Measurements from ENCODE around the gene INHBE. TPM values are rescaled to one million over a fixed set of nuclear protein-coding genes. Genes with fewer than 3 reads are reported as not detected.
"Not testable (repeated sequence)": the region's sequence is repeated elsewhere in the genome, so short reads cannot be mapped to it uniquely, and the experiment has no call there.

INHBE gene
- total RNA-seq, 1 donor from 2014 or later, result 18.0 TPM

DNA sequence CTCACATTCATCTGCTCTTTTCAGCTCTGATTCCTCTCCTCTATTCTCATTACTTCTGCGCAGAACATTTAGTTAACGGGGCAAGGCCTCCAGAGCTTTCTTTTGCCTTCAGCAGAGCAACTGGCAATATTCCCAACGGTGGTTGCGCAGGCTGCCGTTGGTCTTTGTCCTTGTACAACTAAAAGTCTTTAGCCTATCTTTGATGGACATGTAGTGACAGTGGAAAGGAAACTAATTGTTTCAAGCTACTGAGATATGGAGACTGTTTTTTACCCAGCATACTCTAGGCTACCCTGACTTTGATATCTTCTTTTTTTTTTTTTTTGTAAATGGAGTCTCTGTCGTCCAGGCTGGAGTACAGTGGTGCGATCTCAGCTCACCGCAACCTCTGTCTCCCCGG, 36.9 kb upstream of the INHBE start:
- TF ChIP-seq, protein P1, sequence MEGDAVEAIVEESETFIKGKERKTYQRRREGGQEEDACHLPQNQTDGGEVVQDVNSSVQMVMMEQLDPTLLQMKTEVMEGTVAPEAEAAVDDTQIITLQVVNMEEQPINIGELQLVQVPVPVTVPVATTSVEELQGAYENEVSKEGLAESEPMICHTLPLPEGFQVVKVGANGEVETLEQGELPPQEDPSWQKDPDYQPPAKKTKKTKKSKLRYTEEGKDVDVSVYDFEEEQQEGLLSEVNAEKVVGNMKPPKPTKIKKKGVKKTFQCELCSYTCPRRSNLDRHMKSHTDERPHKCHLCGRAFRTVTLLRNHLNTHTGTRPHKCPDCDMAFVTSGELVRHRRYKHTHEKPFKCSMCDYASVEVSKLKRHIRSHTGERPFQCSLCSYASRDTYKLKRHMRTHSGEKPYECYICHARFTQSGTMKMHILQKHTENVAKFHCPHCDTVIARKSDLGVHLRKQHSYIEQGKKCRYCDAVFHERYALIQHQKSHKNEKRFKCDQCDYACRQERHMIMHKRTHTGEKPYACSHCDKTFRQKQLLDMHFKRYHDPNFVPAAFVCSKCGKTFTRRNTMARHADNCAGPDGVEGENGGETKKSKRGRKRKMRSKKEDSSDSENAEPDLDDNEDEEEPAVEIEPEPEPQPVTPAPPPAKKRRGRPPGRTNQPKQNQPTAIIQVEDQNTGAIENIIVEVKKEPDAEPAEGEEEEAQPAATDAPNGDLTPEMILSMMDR (IDR thresholded peaks at IDR 0.05; ENCODE audit: partially characterized antibody, unreplicated experiment), result no peak
- Mint-ChIP-seq H3K4me1 (ENCODE audit: low read depth, unreplicated experiment) (peaks cover 9% of the 10 kb centered on the region), H3K27ac (ENCODE audit: unreplicated experiment) (no peak overlapping the region), H3K36me3 (ENCODE audit: unreplicated experiment) (peaks cover 9% of the 10 kb centered on the region), H3K27me3 (ENCODE audit: unreplicated experiment) (peaks cover 6% of the 10 kb centered on the region), H3K9me3 (ENCODE audit: unreplicated experiment) (no peaks in the 10 kb centered on the region), H3K4me3 (ENCODE audit: unreplicated experiment) (no peak overlapping the region)
- no peak for DNase-seq

DNA sequence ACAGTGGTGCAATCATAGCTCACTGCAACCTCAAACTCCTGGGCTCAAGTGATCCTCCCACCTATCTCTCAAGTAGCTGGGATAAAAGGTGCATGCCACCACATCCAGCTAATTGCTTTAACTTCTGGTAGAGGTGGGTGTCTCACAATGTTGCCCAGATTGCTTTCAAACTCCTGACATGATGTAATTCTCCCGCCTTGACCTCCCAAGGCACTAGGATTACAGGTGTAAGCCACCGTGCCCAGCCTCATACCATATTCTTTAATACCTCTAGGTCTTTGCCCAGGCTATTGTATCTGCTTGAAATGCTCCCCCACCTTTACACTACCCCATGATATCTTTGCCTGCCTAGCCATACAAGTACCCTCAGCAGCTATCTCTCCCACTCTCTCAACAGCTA, 35.6 kb upstream of the INHBE start:
- Mint-ChIP-seq H3K9me3 (ENCODE audit: unreplicated experiment) (no peaks in the 10 kb centered on the region), H3K4me1 (ENCODE audit: low read depth, unreplicated experiment) (peaks cover 9% of the 10 kb centered on the region), H3K4me3 (ENCODE audit: unreplicated experiment) (no peak overlapping the region), H3K36me3 (ENCODE audit: unreplicated experiment) (peaks cover 9% of the 10 kb centered on the region), H3K27ac (ENCODE audit: unreplicated experiment) (no peak overlapping the region), H3K27me3 (ENCODE audit: unreplicated experiment) (peaks cover 6% of the 10 kb centered on the region)
- no peak for DNase-seq
- TF ChIP-seq, protein P1 (IDR thresholded peaks at IDR 0.05; ENCODE audit: partially characterized antibody, unreplicated experiment), result no peak

DNA sequence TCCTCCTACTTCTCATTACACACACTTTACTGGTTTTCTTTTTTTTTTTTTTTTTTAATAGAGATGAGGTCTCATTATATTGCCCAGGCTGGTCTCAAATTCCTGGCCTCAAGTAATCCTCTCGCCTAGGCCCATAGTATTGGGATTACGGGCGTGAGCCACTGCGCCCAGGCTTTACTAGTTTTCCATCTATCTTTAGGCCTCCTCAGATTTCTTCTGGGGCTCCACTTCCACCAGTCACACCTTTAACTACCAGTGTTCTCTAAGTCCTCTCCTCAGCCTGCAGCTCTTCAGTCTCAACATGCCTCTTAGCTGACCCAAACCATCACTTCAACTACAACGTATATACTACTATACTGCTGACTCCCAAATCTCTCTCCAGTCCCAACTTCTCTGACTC, 34.6 kb upstream of the INHBE start:
- Mint-ChIP-seq H3K27ac (ENCODE audit: unreplicated experiment) (no peak overlapping the region), H3K9me3 (ENCODE audit: unreplicated experiment) (no peaks in the 10 kb centered on the region), H3K27me3 (ENCODE audit: unreplicated experiment) (peaks cover 6% of the 10 kb centered on the region), H3K4me1 (ENCODE audit: low read depth, unreplicated experiment) (peaks cover 9% of the 10 kb centered on the region), H3K36me3 (ENCODE audit: unreplicated experiment) (peaks cover 9% of the 10 kb centered on the region), H3K4me3 (ENCODE audit: unreplicated experiment) (no peak overlapping the region)
- no peak for DNase-seq
- TF ChIP-seq, protein P1 (IDR thresholded peaks at IDR 0.05; ENCODE audit: partially characterized antibody, unreplicated experiment), result no peak

DNA sequence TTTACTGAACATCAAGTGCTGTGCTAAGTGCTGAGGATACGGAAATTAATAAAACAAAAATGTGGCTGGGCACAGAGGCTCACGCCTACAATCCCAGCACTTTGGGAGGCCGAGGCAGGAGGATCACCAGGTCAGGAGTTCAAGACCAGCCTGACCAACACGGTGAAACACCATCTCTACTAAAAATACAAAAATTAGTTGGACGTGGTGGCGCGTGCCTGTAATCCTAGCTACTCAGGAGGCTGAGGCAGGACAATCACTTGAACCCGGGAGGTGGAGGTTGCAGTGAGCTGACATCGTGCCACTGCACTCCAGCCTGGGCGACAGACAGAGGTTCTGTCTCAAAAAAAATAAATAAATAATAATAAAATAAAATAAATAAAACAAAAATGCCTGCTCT, 28.2 kb upstream of the INHBE start:
- not testable (repeated sequence) for H3K27ac Mint-ChIP-seq (ENCODE audit: unreplicated experiment); H3K9me3 Mint-ChIP-seq (ENCODE audit: unreplicated experiment); H3K4me1 Mint-ChIP-seq (ENCODE audit: low read depth, unreplicated experiment); H3K4me3 Mint-ChIP-seq (ENCODE audit: unreplicated experiment); DNase-seq; H3K27me3 Mint-ChIP-seq (ENCODE audit: unreplicated experiment); H3K36me3 Mint-ChIP-seq (ENCODE audit: unreplicated experiment)

DNA sequence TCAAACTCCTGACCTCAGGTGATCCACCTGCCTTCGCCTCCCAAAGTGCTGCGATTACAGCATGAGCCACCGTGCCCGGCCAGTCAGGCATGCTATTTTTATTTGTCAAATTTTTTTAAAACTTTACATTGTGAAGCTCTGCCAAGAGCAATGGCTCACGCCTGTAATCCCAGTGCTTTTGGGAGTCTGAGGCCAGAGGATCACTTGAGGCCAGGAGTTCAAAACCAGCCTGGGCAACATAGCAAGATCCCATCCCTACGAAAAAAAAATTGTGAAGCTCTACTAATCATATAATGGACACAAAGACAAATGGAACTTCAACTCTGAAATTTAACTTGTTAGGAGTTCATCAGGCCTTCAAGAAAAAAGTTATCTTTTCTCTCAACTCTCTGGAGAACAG, 26.1 kb upstream of the INHBE start:
- no peak for DNase-seq
- peaks cover 8% of the 10 kb centered on the region for H3K9me3 Mint-ChIP-seq (ENCODE audit: unreplicated experiment)
- peaks cover 6% of the 10 kb centered on the region for H3K27me3 Mint-ChIP-seq (ENCODE audit: unreplicated experiment)
- no peaks in the 10 kb centered on the region for H3K36me3 Mint-ChIP-seq (ENCODE audit: unreplicated experiment)
- TF ChIP-seq, protein P1 (IDR thresholded peaks at IDR 0.05; ENCODE audit: partially characterized antibody, unreplicated experiment), result no peak
- H3K27ac Mint-ChIP-seq (ENCODE audit: unreplicated experiment), result no peak overlapping the region
- H3K4me3 Mint-ChIP-seq (ENCODE audit: unreplicated experiment), result peak overlapping the region; percentile 50
- peaks cover 5% of the 10 kb centered on the region for H3K4me1 Mint-ChIP-seq (ENCODE audit: low read depth, unreplicated experiment)
